ENCODE data around the gene NIPBL.
"Not testable (repeated sequence)": the region's sequence is repeated elsewhere in the genome, so short reads cannot be mapped to it uniquely, and the experiment has no call there.

Gene NIPBL

DNA sequence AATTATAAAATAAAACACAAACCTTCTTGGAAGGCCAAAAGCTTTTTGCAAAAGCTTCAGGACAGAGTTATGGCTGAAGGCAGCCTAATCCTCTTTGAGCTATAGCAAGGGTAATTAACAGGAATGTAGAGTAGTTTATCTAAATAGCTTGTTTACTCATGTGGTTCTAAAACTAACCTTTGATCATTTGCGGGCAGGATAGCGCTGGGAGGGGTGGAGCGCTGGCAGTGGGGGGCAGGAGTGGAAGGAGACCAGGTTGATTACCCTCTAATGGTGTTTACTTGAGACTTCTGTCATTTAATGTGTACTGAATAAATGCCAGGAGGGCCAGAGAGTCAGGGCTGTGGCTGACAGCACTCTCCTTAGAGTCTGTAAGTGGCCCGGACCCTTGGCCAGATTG is 217.2 kb downstream of the NIPBL start:
- H3K36me3 ChIP-seq (replicated peaks); H3K9me3 ChIP-seq; H3K4me1 ChIP-seq; H3K4me3 ChIP-seq; DNase-seq (ENCODE audit: low spot score in 2 of 2); H3K27me3 ChIP-seq (ENCODE audit: low read depth); in situ Hi-C loops (cut with MboI; ENCODE audit: low sequenced_read_pairs): not testable (repeated sequence)

DNA sequence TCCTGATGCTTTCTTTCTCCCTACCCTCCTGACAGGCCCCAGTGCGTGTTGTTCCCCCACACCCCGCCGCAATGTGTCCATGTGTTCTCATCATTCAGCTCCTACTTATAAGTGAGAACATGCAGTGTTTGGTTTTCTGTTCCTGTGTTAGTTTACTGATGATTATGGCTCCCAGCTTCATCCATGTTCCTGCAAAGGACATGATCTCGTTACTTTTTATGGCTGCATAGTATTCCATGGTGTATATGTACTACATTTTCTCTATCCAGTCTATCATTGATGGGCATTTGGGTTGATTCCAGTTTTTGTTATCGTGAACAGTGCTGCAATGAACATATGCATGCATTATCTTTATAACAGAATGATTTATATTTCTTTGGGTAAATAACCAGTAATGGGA is 222.7 kb downstream of the NIPBL start:
- DNase-seq (ENCODE audit: low spot score in 2 of 2); H3K9me3 ChIP-seq; H3K4me3 ChIP-seq; in situ Hi-C loops (cut with MboI; ENCODE audit: low sequenced_read_pairs); H3K36me3 ChIP-seq (replicated peaks); H3K27me3 ChIP-seq (ENCODE audit: low read depth); H3K4me1 ChIP-seq: not testable (repeated sequence)

DNA sequence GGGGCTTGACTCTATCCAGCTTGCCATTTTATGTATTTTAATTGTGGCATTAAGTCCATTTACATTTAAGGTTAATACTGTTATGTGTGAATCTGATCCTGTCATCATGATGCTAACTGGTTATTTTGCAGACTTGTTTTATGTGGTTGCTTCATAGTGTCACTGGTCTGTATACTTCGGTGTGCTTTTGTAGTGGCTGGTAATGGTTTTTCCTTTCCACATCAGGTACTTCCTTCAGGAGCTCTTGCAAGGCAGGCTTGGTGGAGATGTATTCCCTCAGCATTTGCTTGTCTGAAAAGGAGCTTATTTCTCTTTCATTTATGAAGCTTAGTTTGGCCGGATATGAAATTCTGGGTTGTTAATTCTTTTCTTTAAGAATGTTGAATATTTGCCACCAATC is 226.7 kb downstream of the NIPBL start:
- Histone ChIP-seq H3K36me3 (replicated peaks) (no peaks in the 10 kb centered on the region), H3K9me3 (no peaks in the 10 kb centered on the region), H3K27me3 (ENCODE audit: low read depth) (no peaks in the 10 kb centered on the region; the same call in 1 of the 2 replicates), H3K4me1 (no peaks in the 10 kb centered on the region), H3K4me3 (no peak overlapping the region)
- no peak for DNase-seq (ENCODE audit: low spot score in 2 of 2)
- in situ Hi-C loops (cut with MboI; ENCODE audit: low sequenced_read_pairs) = no loop called here

DNA sequence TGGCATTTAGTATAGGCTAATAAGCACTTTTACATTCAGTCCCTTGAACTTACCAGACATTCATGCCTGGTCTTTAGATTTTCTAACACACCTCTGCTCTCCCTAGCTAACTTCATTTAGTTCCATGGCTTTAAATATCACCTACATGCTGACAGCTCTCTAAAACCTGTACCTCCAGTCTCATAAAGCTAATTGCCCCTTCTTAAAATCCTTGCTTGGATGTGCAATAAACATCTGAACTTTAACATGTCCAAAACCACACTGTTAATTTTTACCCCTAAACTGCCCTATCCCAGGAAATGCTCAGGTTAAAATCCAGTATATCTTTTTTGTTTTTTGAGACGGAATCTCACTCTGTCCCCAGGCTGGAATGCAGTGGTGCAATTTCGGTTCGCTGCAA is 232.8 kb downstream of the NIPBL start:
- H3K27me3 ChIP-seq (ENCODE audit: low read depth) = no peaks in the 10 kb centered on the region
- H3K36me3 ChIP-seq (replicated peaks) = peaks cover 11% of the 10 kb centered on the region; the same call in 1 of the 2 replicates
- DNase-seq (ENCODE audit: low spot score in 2 of 2) = no peak
- H3K4me1 ChIP-seq = no peaks in the 10 kb centered on the region
- in situ Hi-C loops (cut with MboI; ENCODE audit: low sequenced_read_pairs) = no loop called here
- no peak overlapping the region for H3K4me3 ChIP-seq
- no peaks in the 10 kb centered on the region for H3K9me3 ChIP-seq

DNA sequence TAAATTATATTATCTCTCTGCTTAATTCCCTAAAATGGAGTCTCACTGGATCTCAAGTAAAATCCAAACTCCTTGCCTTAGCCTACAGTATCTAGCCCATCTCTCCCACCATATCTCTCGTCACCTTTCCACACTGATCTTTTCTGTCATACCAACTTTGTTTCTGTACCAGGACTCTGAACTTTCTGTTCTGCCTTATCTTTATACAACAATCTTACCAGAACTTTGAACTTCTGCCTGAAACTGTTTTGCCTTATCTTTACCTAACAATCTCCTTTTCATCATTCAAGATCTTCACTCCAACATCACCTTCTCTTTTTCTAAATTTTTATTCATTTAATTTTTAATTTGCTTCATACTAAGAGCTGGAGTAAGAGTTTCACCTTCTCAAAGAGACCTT is 233.6 kb downstream of the NIPBL start:
- no peaks in the 10 kb centered on the region for H3K27me3 ChIP-seq (ENCODE audit: low read depth)
- no peak overlapping the region for H3K4me3 ChIP-seq
- H3K4me1 ChIP-seq = no peaks in the 10 kb centered on the region
- in situ Hi-C loops (cut with MboI; ENCODE audit: low sequenced_read_pairs) = no loop called here
- no peak for DNase-seq (ENCODE audit: low spot score in 2 of 2)
- H3K9me3 ChIP-seq = no peaks in the 10 kb centered on the region
- peaks cover 17% of the 10 kb centered on the region; the same call in 1 of the 2 replicates for H3K36me3 ChIP-seq (replicated peaks)

DNA sequence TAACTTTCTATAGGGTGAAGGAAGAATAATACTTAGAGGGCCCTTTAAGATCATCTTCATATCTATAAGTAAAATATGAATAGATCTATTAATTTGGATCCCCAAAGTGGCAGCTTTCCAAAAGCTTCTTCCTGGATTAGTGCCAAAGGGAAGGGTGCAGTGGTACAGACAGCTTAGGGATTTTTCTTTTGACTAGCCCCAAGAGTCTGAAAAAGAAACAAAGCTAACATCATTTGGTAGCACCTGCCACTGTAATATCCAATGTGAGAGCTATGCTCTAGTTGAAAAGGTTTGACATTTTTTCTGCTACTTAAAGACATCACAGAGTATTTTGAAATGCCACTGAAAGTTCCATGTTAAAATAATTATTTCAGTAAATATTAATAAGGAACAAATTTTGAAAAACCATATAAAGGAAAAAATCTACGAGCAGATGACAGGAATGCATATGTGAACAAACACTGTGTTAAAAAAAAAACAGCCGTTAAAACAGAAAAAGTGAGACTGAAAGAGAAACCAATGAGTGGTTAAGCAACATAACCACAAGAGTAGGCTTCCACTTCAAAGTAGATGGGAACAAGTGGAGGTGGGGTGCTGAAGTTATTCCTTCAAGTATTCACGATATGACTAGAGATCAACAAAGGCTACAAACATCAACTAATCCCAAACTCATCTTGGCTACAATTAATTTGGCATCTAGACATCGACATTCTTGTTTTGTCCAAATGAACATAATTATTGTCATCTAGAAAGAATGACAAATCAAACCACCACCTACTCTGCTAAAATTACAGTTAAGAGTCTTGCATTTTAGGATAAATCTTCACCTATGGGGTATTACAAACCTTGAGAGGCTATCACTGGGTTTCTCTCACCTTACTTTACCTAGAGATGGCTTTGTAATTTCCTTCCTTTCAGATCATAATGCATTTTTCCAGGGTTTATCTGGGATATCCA is 235.1 kb downstream of the NIPBL start:
- DNase-seq (ENCODE audit: low spot score in 2 of 2) = no peak
- Histone ChIP-seq H3K9me3 (no peaks in the 10 kb centered on the region), H3K36me3 (replicated peaks) (peaks cover 17% of the 10 kb centered on the region; the same call in 1 of the 2 replicates), H3K27me3 (ENCODE audit: low read depth) (no peaks in the 10 kb centered on the region), H3K4me3 (no peak overlapping the region), H3K4me1 (no peaks in the 10 kb centered on the region)
- in situ Hi-C loops (cut with MboI; ENCODE audit: low sequenced_read_pairs) = no loop called here

DNA sequence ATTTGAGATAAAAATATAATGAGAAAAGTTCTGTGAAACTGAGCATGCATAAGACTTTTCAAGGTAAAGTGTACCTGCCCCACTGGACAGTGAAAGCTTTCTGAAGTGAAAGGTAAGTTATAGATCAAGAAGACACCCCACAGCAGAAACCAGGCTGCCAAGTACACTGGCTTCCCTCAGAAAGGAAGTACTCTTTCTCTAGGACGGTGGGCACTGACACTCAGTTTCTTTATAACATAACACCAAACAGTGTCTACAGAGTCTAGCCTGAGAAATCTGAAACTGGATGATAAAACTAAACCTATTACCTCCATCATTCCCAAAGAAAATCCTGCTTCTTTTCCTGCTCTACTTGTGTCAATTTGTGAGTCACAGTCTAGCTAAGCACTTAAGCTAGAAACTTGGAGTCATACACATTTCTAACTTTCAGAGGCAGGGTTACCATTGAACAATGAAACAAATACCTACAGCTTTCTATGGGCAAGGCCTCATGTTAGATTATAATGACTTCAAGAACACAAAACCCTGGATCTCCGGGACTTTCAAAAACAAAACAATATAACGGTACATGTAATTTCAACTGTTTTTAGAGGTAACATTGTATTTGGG is 235.9 kb downstream of the NIPBL start:
- no peaks in the 10 kb centered on the region for H3K9me3 ChIP-seq
- H3K27me3 ChIP-seq (ENCODE audit: low read depth) = no peaks in the 10 kb centered on the region
- H3K4me3 ChIP-seq = no peak overlapping the region
- no peaks in the 10 kb centered on the region for H3K4me1 ChIP-seq
- H3K36me3 ChIP-seq (replicated peaks) = peaks cover 17% of the 10 kb centered on the region; the same call in 1 of the 2 replicates
- in situ Hi-C loops (cut with MboI; ENCODE audit: low sequenced_read_pairs) = no loop called here
- no peak for DNase-seq (ENCODE audit: low spot score in 2 of 2)
